Endodermal cell (in vitro differentiated cells): ENCODE measurements around the gene RGPD3. TPM values are rescaled to one million over a fixed set of nuclear protein-coding genes. Genes with fewer than 3 reads are reported as not detected.

Experiments used
- DNase-seq: peaks from one replicate; pipeline ENCODE4 v3.0.0-alpha.2; 2017
- H3K27ac ChIP-seq: 2 replicates; pipeline ENCODE4 v1.5.1; 2013; ENCODE audit warnings: mild to moderate bottlenecking, low read depth, low read length, moderate library complexity
- H3K27me3 ChIP-seq: 2 replicates; pipeline ENCODE4 v1.6.1; 2013; ENCODE audit warnings: mild to moderate bottlenecking, low read length, moderate library complexity; ENCODE audit not compliant: insufficient read depth, control insufficient read depth, poor library complexity, severe bottlenecking
- H3K36me3 ChIP-seq: 2 replicates; pipeline ENCODE4 v1.7.0; 2013; ENCODE audit warnings: mild to moderate bottlenecking, low read length, moderate library complexity; ENCODE audit not compliant: control insufficient read depth, insufficient read depth
- H3K4me1 ChIP-seq: one replicate; pipeline ENCODE4 v1.7.0; 2013; ENCODE audit warnings: low read length; ENCODE audit not compliant: control insufficient read depth, insufficient read depth
- H3K4me3 ChIP-seq: 2 replicates; pipeline ENCODE4 v1.5.1; 2013; ENCODE audit warnings: mild to moderate bottlenecking, low read length, moderate library complexity
- H3K9ac ChIP-seq: 2 replicates; pipeline ENCODE4 v1.6.1; 2013; ENCODE audit warnings: mild to moderate bottlenecking, low read length, moderate library complexity; ENCODE audit not compliant: poor library complexity, severe bottlenecking; ENCODE audit errors: extremely low read depth
- H3K9me3 ChIP-seq: 2 replicates; pipeline ENCODE4 v1.6.1; 2013; ENCODE audit warnings: mild to moderate bottlenecking, low read length, moderate library complexity; ENCODE audit not compliant: control insufficient read depth
- H3K27ac Mint-ChIP-seq: 2 replicates; pipeline ENCODE4 v1.8.0; 2020; ENCODE audit warnings: mixed read lengths
- H3K27me3 Mint-ChIP-seq: 2 replicates; pipeline ENCODE4 v1.8.0; 2021; ENCODE audit warnings: mild to moderate bottlenecking, mixed read lengths; ENCODE audit not compliant: insufficient read depth
- H3K36me3 Mint-ChIP-seq: 2 replicates; pipeline ENCODE4 v1.8.0; 2020; ENCODE audit warnings: low read depth, mixed read lengths
- H3K4me1 Mint-ChIP-seq: 2 replicates; pipeline ENCODE4 v1.8.0; 2020; ENCODE audit warnings: mixed read lengths
- H3K4me3 Mint-ChIP-seq: 2 replicates; pipeline ENCODE4 v1.8.0; 2020; ENCODE audit warnings: mild to moderate bottlenecking, moderate library complexity, mixed read lengths
- H3K9me3 Mint-ChIP-seq: 2 replicates; pipeline ENCODE4 v1.8.0; 2020; ENCODE audit warnings: mild to moderate bottlenecking, mixed read lengths
- WGBS, 2 experiments: methylation state at CpG; one replicate each; pipeline versions ENCODE4 v1.1.5 to v1.1.7; 2013; ENCODE audit warnings: missing lambda C conversion rate in 2 of 2, mixed read lengths in 1 of 2; ENCODE audit not compliant: insufficient coverage in 1 of 2, insufficient read length in 1 of 2; 5-methylcytosine and 5-hydroxymethylcytosine counted together
- total RNA-seq, 2 donors: library from RNA; stranded (reverse); fragmentation: NEBNext Ultra II Directional in 1 of 2; extraction: Animal tissue kit (Norgen Biotek cat#: 25700) in 1 of 2; gene quantifications; 2 replicates in 1 of 2; 3 replicates in 1 of 2; pipeline ENCODE4 v1.2.1, GENCODE V29; 2021
- TF ChIP-seq, protein P1 (sequence below): fragments of 200-600 bp; sonication (generic); conservative IDR thresholded peaks from 2 replicates; pipeline ENCODE4 v1.5.0; 2021; ENCODE audit warnings: antibody characterized with exemption, mild to moderate bottlenecking

The RGPD3 gene
- total RNA-seq, 2 donors from 2014 or later = 0.49 to 0.59 TPM

DNA sequence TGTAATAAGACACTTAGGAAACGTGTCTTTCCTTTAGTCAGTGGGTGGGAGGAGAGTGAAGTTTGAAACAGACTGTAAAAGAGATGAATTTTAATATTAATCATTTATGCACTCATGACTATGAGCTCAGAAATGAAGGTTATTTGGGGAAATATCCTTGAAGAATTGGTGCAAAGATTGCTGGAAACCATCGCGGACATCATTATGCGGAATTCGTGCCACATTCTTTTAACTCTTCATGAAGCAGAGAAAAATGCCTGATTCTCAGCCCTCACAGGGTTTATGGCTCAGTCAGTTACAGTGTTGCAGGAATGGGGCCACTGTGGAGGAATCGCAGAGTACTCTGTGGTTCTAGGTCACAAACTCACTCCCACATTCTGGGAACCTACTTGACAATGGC is 109.7 kb downstream of the RGPD3 start:
- TF ChIP-seq, protein P1, sequence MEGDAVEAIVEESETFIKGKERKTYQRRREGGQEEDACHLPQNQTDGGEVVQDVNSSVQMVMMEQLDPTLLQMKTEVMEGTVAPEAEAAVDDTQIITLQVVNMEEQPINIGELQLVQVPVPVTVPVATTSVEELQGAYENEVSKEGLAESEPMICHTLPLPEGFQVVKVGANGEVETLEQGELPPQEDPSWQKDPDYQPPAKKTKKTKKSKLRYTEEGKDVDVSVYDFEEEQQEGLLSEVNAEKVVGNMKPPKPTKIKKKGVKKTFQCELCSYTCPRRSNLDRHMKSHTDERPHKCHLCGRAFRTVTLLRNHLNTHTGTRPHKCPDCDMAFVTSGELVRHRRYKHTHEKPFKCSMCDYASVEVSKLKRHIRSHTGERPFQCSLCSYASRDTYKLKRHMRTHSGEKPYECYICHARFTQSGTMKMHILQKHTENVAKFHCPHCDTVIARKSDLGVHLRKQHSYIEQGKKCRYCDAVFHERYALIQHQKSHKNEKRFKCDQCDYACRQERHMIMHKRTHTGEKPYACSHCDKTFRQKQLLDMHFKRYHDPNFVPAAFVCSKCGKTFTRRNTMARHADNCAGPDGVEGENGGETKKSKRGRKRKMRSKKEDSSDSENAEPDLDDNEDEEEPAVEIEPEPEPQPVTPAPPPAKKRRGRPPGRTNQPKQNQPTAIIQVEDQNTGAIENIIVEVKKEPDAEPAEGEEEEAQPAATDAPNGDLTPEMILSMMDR = no peak
- H3K36me3 Mint-ChIP-seq = no peaks in the 10 kb centered on the region
- 74 to 80% methylated on average over 5 to 6 of the region's 6 CpGs for WGBS, 2 experiments

DNA sequence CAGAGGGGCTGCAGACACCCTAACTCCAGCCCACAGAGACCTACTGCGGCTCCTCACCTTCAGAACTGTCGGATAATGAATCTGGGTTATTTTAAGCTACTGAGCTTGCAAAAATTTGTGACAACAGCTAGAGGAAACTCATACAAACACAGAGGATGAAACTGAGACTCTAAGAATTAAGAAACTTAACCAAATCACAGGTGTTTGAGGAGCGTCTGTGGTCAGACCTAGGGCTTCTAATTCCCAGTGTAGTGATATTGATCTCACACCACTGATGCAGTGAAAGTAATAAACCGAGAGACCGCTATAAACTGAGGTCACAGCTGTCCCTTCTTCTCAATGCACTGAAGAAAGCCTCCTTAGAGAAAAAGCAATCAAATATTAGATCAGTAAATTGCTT is 110.1 kb downstream of the RGPD3 start:
- Mint-ChIP-seq H3K36me3 (no peaks in the 10 kb centered on the region), H3K4me3 (no peak overlapping the region), H3K27ac (no peak overlapping the region), H3K4me1 (peaks cover 13% of the 10 kb centered on the region), H3K9me3 (peaks cover 5% of the 10 kb centered on the region), H3K27me3 (no peaks in the 10 kb centered on the region)
- TF ChIP-seq, protein P1 = no peak
- H3K4me1 ChIP-seq = peaks cover 7% of the 10 kb centered on the region
- no peak overlapping the region for H3K4me3 ChIP-seq
- no peaks in the 10 kb centered on the region for H3K36me3 ChIP-seq
- no peak for DNase-seq
- H3K27ac ChIP-seq = no peak overlapping the region
- H3K27me3 ChIP-seq = no peaks in the 10 kb centered on the region
- 93 to 94% methylated on average over 5 of the region's 5 CpGs for WGBS, 2 experiments
- H3K9me3 ChIP-seq = peaks cover 13% of the 10 kb centered on the region
- no peak overlapping the region for H3K9ac ChIP-seq

More for the DNA sequence above, 109.7 kb downstream of the RGPD3 start:
- no peak overlapping the region for H3K4me3 Mint-ChIP-seq
- no peak overlapping the region for H3K27ac ChIP-seq
- DNase-seq = no peak
- H3K9me3 Mint-ChIP-seq = peaks cover 5% of the 10 kb centered on the region
- H3K4me1 Mint-ChIP-seq = peaks cover 13% of the 10 kb centered on the region
- H3K27me3 Mint-ChIP-seq = no peaks in the 10 kb centered on the region
- H3K36me3 ChIP-seq = no peaks in the 10 kb centered on the region
- H3K9me3 ChIP-seq = peaks cover 13% of the 10 kb centered on the region
- no peak overlapping the region for H3K9ac ChIP-seq
- peaks cover 7% of the 10 kb centered on the region for H3K4me1 ChIP-seq
- H3K27me3 ChIP-seq = no peaks in the 10 kb centered on the region
- H3K4me3 ChIP-seq = no peak overlapping the region
- no peak overlapping the region for H3K27ac Mint-ChIP-seq

DNA sequence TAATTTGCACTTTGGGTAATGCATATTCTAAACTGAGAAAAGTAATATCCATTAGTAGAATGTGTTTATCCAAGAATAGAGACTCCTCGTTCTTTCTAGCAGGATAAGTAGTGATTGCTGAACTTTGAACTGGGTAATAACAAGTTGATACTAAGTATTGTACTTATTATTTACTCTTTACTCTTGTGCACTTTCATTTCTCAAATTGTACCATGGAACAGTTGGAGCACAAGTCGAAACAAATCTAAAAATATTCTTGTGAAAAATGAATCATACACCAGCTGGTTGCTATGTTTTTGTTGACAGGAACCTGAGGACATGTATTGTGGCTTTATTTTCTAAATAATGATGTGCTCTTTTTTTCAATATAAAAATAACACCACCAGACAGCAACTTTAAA is 111.9 kb downstream of the RGPD3 start:
- no peak overlapping the region for H3K9ac ChIP-seq
- H3K27ac Mint-ChIP-seq = no peak overlapping the region
- H3K4me1 Mint-ChIP-seq = peaks cover 13% of the 10 kb centered on the region
- no peaks in the 10 kb centered on the region for H3K27me3 ChIP-seq
- H3K4me1 ChIP-seq = peaks cover 7% of the 10 kb centered on the region
- no peaks in the 10 kb centered on the region for H3K36me3 Mint-ChIP-seq
- WGBS, 2 experiments = 97% methylated on average over 2 of the region's 2 CpGs; no CpG with 5 or more reads in 1 of the 2 experiments
- no peak overlapping the region for H3K4me3 ChIP-seq
- H3K27ac ChIP-seq = no peak overlapping the region
- H3K27me3 Mint-ChIP-seq = no peaks in the 10 kb centered on the region
- peaks cover 5% of the 10 kb centered on the region for H3K9me3 Mint-ChIP-seq
- peaks cover 13% of the 10 kb centered on the region for H3K9me3 ChIP-seq
- H3K4me3 Mint-ChIP-seq = no peak overlapping the region
- TF ChIP-seq, protein P1 = no peak
- H3K36me3 ChIP-seq = no peaks in the 10 kb centered on the region
- DNase-seq = no peak
